K562 (cell line): Measurements from ENCODE around the gene TM7SF3. TPM values are rescaled to one million over a fixed set of nuclear protein-coding genes. Genes with fewer than 3 reads are reported as not detected.

ENCODE experiments used
- CHD7 ChIP-seq: fragments of 200-600 bp; sonication (generic); IDR thresholded peaks from one replicate; pipeline ENCODE4 v1.6.1; 2012; ENCODE audit warnings: mild to moderate bottlenecking, low read depth, low read length, inconsistent platforms
- ZFP36 ChIP-seq: fragments of 150-350 bp; IDR thresholded peaks from 2 replicates; pipeline ENCODE4 v1.6.1; 2018; ENCODE audit warnings: low read length, low read depth; ENCODE audit not compliant: partially characterized antibody
- polyA plus RNA-seq, 8 experiments: library from polyadenylated mRNA; depleted of rRNA in 4 of 8; stranded (reverse) in 5 of 8; unstranded in 3 of 8; fragments of >200 nt; fragmentation: Nextera tagmentation in 2 of 8; fragmentation: Illumina TruSeq in 1 of 8; extraction: Ambion mirVana in 2 of 8; extraction: Trizol in 1 of 8; gene quantifications; 2 replicates each; pipeline versions ENCODE4 v1.2.1 to v1.2.3, GENCODE V29; 2011 to 2014; ENCODE audit warnings: inconsistent platforms in 1 of 8, missing spikeins in 1 of 8
- total RNA-seq, 7 experiments: library from RNA; depleted of rRNA in 6 of 7; stranded (reverse); fragments of >200 nt in 6 of 7; fragmentation: Illumina TruSeq in 2 of 7; extraction: Trizol in 2 of 7; gene quantifications; 2 replicates each; pipeline versions ENCODE4 v1.2.1 to v1.2.3, GENCODE V29; 2011 to 2021; ENCODE audit warnings: low replicate concordance in 1 of 7

The TM7SF3 gene
- total and polyA plus RNA-seq, 9 of the 15 experiments (the other 6 are each of a cell fraction or from before 2014, with no cell fraction given), result 9.3 to 90.4 (median 24.8) TPM

- no peak for TF ChIP-seq CHD7
- no peak for TF ChIP-seq ZFP36
These were observed 60.7 kb downstream of the TM7SF3 start (continued) for GRCh38 chr12:26953447-26953846.
